HG02870 (cell line): ENCODE results near the gene MYO1B.
A peak's percentile ranks its signal among the peaks of the same experiment; 100 is the strongest.

Experiments used
- ATAC-seq: cut with Tn5 transposase; IDR thresholded peaks from one replicate; pipeline ENCODE4 v1.9.1; 2021; ENCODE audit warnings: mild to moderate bottlenecking, moderate library complexity; ENCODE audit not compliant: unreplicated experiment

The MYO1B gene

DNA sequence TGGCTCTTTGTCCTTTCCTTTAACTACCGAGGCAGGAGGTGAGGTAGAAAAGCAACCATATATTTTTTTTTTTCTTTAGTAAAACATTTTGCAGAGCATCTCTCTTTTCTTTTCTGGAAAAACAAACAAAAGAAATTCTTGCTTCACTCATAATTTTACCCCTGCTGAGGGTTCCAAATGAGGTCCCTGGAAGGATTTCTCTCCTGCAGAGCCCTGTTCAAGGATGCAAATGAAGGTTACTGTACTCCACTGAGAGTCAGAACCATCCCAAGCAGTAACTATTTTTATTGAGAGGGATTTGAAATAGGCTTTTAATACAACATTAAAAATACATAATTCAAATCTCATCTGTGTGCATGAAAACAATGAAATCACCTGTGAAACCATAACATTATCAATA is 19.5 kb upstream of the MYO1B start:
- no peak for ATAC-seq

GRCh38 chr2:191226196-191226595 is 19.0 kb upstream of the MYO1B start:
- no peak for ATAC-seq

- ATAC-seq, result no peak
These were observed 16.9 kb upstream of the MYO1B start for GRCh38 chr2:191228333-191228732.

DNA sequence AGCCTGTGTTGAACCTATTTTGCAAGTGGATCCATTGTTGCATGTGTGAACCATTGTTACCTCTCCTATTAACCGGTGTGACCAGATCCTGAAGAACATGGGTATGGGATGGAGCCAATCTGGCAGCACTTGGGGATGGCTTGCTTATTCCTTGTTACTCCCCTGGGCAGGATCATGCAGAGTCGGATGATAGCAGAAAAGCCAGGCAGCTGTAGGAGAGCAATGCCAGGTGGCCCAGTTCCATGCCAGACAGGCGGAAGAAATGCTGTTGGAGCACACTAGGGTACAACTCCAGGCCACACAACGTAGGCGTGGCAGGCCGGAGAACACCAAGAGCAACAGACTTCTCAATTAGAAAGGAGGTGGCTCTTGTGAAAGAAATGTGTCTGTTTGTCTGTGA is 16.3 kb upstream of the MYO1B start:
- ATAC-seq, result no peak

- no peak for ATAC-seq
These were observed 15.0 kb upstream of the MYO1B start for GRCh38 chr2:191230174-191230573.

DNA sequence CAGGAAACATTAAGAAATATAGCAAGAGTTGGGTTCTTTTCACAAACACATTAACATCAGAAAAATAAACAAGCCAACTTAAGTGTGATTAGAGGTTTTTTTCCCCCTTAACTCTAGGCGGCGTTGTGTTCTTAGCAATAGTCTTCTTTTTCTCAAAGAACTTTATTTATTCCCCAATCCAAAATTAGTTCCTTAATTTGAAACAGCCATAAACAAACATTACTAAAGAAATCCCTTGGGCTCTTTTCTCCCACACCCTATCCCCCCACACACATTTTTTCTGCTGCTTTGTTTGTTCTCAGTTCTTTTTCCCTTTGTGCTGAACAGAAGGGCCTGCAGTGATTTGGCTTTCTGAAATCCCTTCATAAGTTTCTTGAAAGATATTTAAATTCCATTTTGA is 13.2 kb upstream of the MYO1B start:
- ATAC-seq, result no peak

- ATAC-seq, result no peak
These were observed 11.7 kb upstream of the MYO1B start for GRCh38 chr2:191233533-191233932.

DNA sequence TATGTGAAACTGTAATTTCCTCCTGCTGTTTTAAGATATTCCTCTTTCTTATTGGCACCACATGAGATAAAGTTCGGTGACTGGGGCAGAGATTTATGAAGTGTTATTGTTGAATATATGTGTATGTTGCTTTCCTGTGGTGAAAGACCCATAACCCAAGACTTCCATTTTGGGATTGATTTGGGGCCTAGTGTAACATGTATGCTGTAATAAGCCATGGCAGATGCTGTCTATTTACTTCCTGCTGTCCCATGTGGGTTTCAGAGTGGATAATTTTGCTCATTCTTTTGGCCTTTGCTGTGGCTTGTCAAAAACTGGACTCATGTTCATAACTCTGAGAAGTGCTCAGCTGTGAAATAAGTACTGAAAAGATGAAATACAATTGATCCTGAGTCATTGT is 10.8 kb upstream of the MYO1B start:
- no peak for ATAC-seq

DNA sequence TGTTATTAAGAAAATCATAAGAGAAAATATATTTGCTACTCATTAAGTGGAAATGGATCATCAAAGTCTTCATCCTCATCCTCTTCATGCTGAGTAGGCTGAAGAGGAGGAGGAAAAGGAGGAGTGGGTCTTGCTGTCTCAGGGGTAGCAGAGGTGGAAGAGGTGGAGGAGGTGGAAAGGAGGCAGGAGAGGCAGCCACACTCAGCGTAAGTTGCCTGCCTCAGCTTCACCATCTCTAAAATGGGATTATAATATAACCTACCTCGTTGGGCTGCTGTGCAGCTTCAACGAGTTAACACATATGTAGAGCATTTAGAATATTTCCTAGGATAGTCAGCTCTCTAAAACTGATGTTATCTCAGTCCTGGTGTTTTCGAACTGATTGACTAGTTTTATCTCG is 4.3 kb upstream of the MYO1B start:
- no peak for ATAC-seq

GRCh38 chr2:191241418-191241817 is 3.8 kb upstream of the MYO1B start:
- no peak for ATAC-seq

GRCh38 chr2:191243154-191243553 is 2.0 kb upstream of the MYO1B start:
- ATAC-seq, result peak; percentile 49

DNA sequence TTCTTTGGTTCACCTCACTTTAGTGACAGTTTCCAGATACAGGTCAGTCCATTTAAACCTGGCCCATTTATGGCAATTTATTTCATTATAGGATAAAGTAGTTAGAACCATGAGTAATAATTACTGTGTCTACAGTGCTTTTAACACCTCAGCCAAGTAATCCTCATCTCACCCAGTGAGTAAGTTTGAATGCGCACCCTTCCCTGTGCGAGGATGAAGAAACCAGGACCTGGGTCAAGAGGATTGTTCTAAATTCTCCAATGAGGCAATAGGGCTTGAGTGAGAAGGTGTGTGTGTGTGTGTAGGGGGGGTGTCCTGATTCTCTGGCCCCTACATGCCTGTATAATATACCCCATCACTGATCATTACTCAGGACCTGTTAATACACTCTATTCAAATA is 854 bp upstream of the MYO1B start:
- ATAC-seq, result no peak

- ATAC-seq, result no peak
These were observed 796 bp downstream of the MYO1B start for GRCh38 chr2:191245869-191246531.

GRCh38 chr2:191246820-191247380 is 1.7 kb downstream of the MYO1B start:
- ATAC-seq, result no peak

DNA sequence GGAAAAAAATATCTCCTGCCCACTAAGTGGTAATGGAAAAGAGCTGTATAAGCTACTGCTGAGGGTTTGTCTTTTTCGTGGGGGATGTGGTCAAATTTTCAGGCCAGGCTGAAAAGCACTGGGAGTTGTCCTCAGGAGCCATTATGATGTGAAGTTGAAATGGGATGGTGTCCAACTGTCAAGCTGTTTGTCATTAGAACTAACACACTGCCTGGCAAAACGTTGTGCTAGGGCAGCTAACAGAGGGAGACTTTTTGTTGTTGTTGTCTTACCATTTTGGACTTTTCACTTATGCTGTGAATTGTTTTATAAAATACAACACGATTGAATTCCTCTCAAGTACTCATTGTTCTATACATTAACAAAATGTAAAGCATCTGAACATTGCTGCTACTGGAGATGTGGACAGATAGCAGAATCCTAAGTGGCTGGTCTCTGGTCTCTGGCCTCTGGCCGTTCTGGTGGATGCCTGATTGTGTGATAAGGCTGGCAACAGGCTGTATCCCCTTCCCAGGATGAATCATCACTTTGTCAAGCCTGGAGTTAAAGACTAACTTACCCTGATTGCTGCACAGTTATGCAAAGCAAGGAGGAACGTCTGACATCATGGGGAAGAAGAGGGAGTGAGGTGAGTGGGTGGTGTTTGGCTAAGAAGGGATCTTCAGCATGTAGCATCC is 2.3 kb downstream of the MYO1B start:
- no peak for ATAC-seq

GRCh38 chr2:191249156-191249813 is 4.1 kb downstream of the MYO1B start:
- ATAC-seq, result no peak

- no peak for ATAC-seq
These were observed 5.2 kb downstream of the MYO1B start for GRCh38 chr2:191250400-191250799.

GRCh38 chr2:191250986-191251385 is 5.8 kb downstream of the MYO1B start:
- no peak for ATAC-seq

GRCh38 chr2:191252699-191253098 is 7.5 kb downstream of the MYO1B start:
- ATAC-seq, result no peak

GRCh38 chr2:191253476-191253875 is 8.3 kb downstream of the MYO1B start:
- no peak for ATAC-seq

DNA sequence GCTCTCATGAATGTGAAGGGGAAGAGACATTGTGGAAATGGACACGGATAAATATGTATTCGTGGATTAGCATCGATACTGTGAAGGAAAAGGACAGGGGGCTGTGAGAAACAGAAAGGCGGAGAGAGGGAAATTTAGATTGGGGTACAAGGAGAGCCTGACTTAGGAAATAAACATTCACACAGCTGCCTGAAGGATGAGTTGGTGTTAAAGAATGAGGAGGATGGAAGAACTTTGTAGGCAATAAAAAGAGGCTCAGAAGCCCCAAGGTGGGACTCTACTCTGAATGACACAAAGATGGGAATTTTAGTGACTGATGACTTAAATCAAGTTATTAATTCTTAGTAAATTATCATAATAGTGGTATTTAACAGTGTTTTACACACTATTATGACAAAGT is 10.1 kb downstream of the MYO1B start:
- ATAC-seq, result no peak

GRCh38 chr2:191255756-191256312 is 10.6 kb downstream of the MYO1B start:
- no peak for ATAC-seq
